SK-N-SH treated with all-trans-retinoic acid at 6 μM for 48 hours (cell line): ENCODE results near the gene B4GALT6.

Source experiments
- CREB5 ChIP-seq: fragments of 250-450 bp; sonication (Bioruptor Pico); IDR thresholded peaks from 2 replicates; pipeline ENCODE4 v1.5.1; 2020; ENCODE audit warnings: low read depth, mild to moderate bottlenecking, moderate library complexity
- CSDC2 ChIP-seq: fragments of 250-450 bp; sonication (Bioruptor Pico); IDR thresholded peaks from 2 replicates; pipeline ENCODE4 v1.5.0; 2020; ENCODE audit warnings: mild to moderate bottlenecking, moderate library complexity
- TOX ChIP-seq: fragments of 250-450 bp; sonication (Bioruptor Pico); IDR thresholded peaks from 2 replicates; pipeline ENCODE4 v1.8.0; 2021; ENCODE audit warnings: mild to moderate bottlenecking, moderate library complexity, borderline replicate concordance
- ZC3H10 ChIP-seq: fragments of 250-450 bp; sonication (Bioruptor Pico); IDR thresholded peaks from 2 replicates; pipeline ENCODE4 v1.5.1; 2021; ENCODE audit warnings: mild to moderate bottlenecking, moderate library complexity
- ZNF565 ChIP-seq: fragments of 450-650 bp; formaldehyde crosslinking; conservative IDR thresholded peaks from 2 replicates; pipeline ENCODE4 v1.5.0; 2020; ENCODE audit warnings: low read depth, mild to moderate bottlenecking, moderate library complexity
- ZNF70 ChIP-seq: fragments of 450-650 bp; formaldehyde crosslinking; IDR thresholded peaks from 2 replicates; pipeline ENCODE4 v1.5.0; 2020; ENCODE audit warnings: mild to moderate bottlenecking, moderate library complexity

- TF ChIP-seq CREB5 (CRISPR knock-in tag) (no peak), TOX (CRISPR knock-in tag) (no peak), ZNF565 (CRISPR knock-in tag) (no peak), ZNF70 (CRISPR knock-in tag) (no peak), CSDC2 (CRISPR knock-in tag) (no peak), ZC3H10 (CRISPR knock-in tag) (no peak)
These were observed 458 bp downstream of the B4GALT6 start for GRCh38 chr18:31683968-31684278.
